ENCODE results near the gene STPG3.
A peak's percentile ranks its signal among the peaks of the same experiment; 100 is the strongest.
"Not testable (repeated sequence)": the region's sequence is repeated elsewhere in the genome, so short reads cannot be mapped to it uniquely, and the experiment has no call there.

STPG3 gene

GRCh38 chr9:137236238-137236935 is 14.7 kb upstream of the STPG3 start:
- Histone ChIP-seq H3K4me3 (ENCODE audit: low read depth, low read length) (no peak overlapping the region), H3K4me1 (peaks cover 4% of the 10 kb centered on the region), H3K27me3 (no peaks in the 10 kb centered on the region), H3K9me3 (no peaks in the 10 kb centered on the region), H3K36me3 (no peaks in the 10 kb centered on the region)
- peak; percentile 95 for TF ChIP-seq CTCF (IDR thresholded peaks at IDR 0.05; ENCODE audit: low read depth, low read length)
- DNase-seq = peak; percentile 94

GRCh38 chr9:137236936-137237421 is 14.1 kb upstream of the STPG3 start:
- Histone ChIP-seq H3K27me3 (no peaks in the 10 kb centered on the region), H3K4me3 (ENCODE audit: low read depth, low read length) (no peak overlapping the region), H3K9me3 (no peaks in the 10 kb centered on the region), H3K36me3 (peaks cover 3% of the 10 kb centered on the region), H3K4me1 (peaks cover 4% of the 10 kb centered on the region)
- TF ChIP-seq CTCF (IDR thresholded peaks at IDR 0.05; ENCODE audit: low read depth, low read length) = no peak
- no peak for DNase-seq

- Histone ChIP-seq H3K36me3 (peaks cover 14% of the 10 kb centered on the region), H3K4me3 (ENCODE audit: low read depth, low read length) (no peak overlapping the region), H3K9me3 (no peaks in the 10 kb centered on the region), H3K4me1 (peaks cover 10% of the 10 kb centered on the region), H3K27me3 (no peaks in the 10 kb centered on the region)
- DNase-seq = no peak
- TF ChIP-seq CTCF (IDR thresholded peaks at IDR 0.05; ENCODE audit: low read depth, low read length) = no peak
Measured at GRCh38 chr9:137237759-137238726, 13.0 kb upstream of the STPG3 start.

GRCh38 chr9:137239541-137240200 is 11.4 kb upstream of the STPG3 start:
- Histone ChIP-seq H3K36me3 (peaks cover 24% of the 10 kb centered on the region), H3K4me1 (peaks cover 19% of the 10 kb centered on the region), H3K4me3 (ENCODE audit: low read depth, low read length) (peak overlapping the region; percentile 76)
- not testable (repeated sequence) for H3K27me3 ChIP-seq, DNase-seq, H3K9me3 ChIP-seq

GRCh38 chr9:137240318-137240840 is 10.7 kb upstream of the STPG3 start:
- DNase-seq = peak; percentile 75
- H3K9me3 ChIP-seq = no peaks in the 10 kb centered on the region
- no peaks in the 10 kb centered on the region for H3K27me3 ChIP-seq
- peak overlapping the region; percentile 76 for H3K4me3 ChIP-seq (ENCODE audit: low read depth, low read length)
- H3K4me1 ChIP-seq = peaks cover 20% of the 10 kb centered on the region
- H3K36me3 ChIP-seq = peaks cover 24% of the 10 kb centered on the region
- TF ChIP-seq CTCF (IDR thresholded peaks at IDR 0.05; ENCODE audit: low read depth, low read length) = peak; percentile 9; the same call in 1 of the 2 replicates

Data from BE2C (cell line).